GM23338 (cell line): ENCODE results near the gene RPL41. TPM values are rescaled to one million over a fixed set of nuclear protein-coding genes. Genes with fewer than 3 reads are reported as not detected.

ENCODE experiments used
- CREB1 ChIP-seq: fragments of 250-450 bp; sonication (Bioruptor Pico); IDR thresholded peaks from 2 replicates; pipeline ENCODE4 v1.5.0; 2020; ENCODE audit warnings: low read depth, mild to moderate bottlenecking, moderate library complexity
- EZH2phosphoT487 ChIP-seq: fragments of 200-600 bp; sonication (generic); IDR thresholded peaks from one replicate; pipeline ENCODE4 v1.8.1; 2018; ENCODE audit warnings: antibody characterized with exemption; ENCODE audit not compliant: unreplicated experiment
- JUNB ChIP-seq: IDR thresholded peaks from one replicate; pipeline ENCODE4 v1.6.1; 2016; ENCODE audit warnings: antibody characterized with exemption; ENCODE audit not compliant: unreplicated experiment
- NANOG ChIP-seq: IDR thresholded peaks from 2 replicates; pipeline ENCODE4 v1.6.1; 2016; ENCODE audit warnings: antibody characterized with exemption, borderline replicate concordance
- ZNF114 ChIP-seq: fragments of 250-450 bp; sonication (Bioruptor Pico); IDR thresholded peaks from 2 replicates; pipeline ENCODE4 v1.5.0; 2020; ENCODE audit warnings: mild to moderate bottlenecking, moderate library complexity
- polyA plus RNA-seq: library from polyadenylated mRNA; unstranded; fragments of >200 nt; fragmentation: Nextera tagmentation; extraction: Ambion mirVana; gene quantifications from 2 replicates; pipeline ENCODE4 v1.2.1, GENCODE V29; 2016
- total RNA-seq: library from RNA; depleted of rRNA; stranded (reverse); fragments of >200 nt; shearing (Covaris generic); gene quantifications from 2 replicates; pipeline ENCODE4 v1.2.3, GENCODE V29; 2014
- TF ChIP-seq, protein P1 (sequence below): fragments of 250-450 bp; sonication (Bioruptor Pico); IDR thresholded peaks from 2 replicates; pipeline ENCODE4 v1.5.0; 2020; ENCODE audit warnings: mild to moderate bottlenecking, moderate library complexity
- TF ChIP-seq, protein P2 (sequence below): IDR thresholded peaks from one replicate; pipeline ENCODE4 v1.6.1; 2018; ENCODE audit warnings: antibody characterized with exemption; ENCODE audit not compliant: unreplicated experiment

The RPL41 gene
- total and polyA plus RNA-seq, 2 experiments from 2014 or later = 2,039 to 3,875 TPM

DNA sequence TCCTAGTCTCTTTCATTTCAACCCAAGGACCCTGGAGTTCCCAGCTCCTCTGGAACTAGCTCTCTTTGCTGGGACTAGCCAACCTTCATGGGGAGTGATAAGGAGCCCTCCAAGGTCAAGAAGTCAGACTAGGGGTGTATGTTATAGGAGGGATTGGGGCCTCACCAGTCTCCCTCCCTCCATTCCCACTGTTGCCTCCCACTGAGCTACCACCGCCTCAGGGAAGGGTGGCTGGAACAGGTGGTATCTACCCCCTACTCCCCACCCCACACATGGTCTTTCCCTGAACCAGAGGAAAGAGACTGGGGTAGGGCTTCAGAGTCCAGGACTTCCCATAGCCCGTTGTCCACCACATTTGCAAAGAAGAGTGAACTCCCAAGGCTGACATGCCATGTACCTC, 34.1 kb upstream of the RPL41 start (continued):
- TF ChIP-seq, protein P1, sequence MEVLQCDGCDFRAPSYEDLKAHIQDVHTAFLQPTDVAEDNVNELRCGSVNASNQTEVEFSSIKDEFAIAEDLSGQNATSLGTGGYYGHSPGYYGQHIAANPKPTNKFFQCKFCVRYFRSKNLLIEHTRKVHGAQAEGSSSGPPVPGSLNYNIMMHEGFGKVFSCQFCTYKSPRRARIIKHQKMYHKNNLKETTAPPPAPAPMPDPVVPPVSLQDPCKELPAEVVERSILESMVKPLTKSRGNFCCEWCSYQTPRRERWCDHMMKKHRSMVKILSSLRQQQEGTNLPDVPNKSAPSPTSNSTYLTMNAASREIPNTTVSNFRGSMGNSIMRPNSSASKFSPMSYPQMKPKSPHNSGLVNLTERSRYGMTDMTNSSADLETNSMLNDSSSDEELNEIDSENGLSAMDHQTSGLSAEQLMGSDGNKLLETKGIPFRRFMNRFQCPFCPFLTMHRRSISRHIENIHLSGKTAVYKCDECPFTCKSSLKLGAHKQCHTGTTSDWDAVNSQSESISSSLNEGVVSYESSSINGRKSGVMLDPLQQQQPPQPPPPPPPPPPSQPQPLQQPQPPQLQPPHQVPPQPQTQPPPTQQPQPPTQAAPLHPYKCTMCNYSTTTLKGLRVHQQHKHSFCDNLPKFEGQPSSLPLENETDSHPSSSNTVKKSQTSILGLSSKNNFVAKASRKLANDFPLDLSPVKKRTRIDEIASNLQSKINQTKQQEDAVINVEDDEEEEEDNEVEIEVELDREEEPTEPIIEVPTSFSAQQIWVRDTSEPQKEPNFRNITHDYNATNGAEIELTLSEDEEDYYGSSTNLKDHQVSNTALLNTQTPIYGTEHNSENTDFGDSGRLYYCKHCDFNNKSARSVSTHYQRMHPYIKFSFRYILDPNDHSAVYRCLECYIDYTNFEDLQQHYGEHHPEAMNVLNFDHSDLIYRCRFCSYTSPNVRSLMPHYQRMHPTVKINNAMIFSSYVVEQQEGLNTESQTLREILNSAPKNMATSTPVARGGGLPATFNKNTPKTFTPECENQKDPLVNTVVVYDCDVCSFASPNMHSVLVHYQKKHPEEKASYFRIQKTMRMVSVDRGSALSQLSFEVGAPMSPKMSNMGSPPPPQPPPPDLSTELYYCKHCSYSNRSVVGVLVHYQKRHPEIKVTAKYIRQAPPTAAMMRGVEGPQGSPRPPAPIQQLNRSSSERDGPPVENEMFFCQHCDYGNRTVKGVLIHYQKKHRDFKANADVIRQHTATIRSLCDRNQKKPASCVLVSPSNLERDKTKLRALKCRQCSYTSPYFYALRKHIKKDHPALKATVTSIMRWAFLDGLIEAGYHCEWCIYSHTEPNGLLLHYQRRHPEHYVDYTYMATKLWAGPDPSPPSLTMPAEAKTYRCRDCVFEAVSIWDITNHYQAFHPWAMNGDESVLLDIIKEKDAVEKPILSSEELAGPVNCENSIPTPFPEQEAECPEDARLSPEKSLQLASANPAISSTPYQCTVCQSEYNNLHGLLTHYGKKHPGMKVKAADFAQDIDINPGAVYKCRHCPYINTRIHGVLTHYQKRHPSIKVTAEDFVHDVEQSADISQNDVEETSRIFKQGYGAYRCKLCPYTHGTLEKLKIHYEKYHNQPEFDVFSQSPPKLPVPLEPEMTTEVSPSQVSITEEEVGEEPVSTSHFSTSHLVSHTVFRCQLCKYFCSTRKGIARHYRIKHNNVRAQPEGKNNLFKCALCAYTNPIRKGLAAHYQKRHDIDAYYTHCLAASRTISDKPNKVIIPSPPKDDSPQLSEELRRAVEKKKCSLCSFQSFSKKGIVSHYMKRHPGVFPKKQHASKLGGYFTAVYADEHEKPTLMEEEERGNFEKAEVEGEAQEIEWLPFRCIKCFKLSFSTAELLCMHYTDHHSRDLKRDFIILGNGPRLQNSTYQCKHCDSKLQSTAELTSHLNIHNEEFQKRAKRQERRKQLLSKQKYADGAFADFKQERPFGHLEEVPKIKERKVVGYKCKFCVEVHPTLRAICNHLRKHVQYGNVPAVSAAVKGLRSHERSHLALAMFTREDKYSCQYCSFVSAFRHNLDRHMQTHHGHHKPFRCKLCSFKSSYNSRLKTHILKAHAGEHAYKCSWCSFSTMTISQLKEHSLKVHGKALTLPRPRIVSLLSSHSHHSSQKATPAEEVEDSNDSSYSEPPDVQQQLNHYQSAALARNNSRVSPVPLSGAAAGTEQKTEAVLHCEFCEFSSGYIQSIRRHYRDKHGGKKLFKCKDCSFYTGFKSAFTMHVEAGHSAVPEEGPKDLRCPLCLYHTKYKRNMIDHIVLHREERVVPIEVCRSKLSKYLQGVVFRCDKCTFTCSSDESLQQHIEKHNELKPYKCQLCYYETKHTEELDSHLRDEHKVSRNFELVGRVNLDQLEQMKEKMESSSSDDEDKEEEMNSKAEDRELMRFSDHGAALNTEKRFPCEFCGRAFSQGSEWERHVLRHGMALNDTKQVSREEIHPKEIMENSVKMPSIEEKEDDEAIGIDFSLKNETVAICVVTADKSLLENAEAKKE (CRISPR knock-in tag) = no peak
- no peak for TF ChIP-seq JUNB
- TF ChIP-seq CREB1 = no peak
- TF ChIP-seq NANOG = no peak
- TF ChIP-seq EZH2phosphoT487 = no peak
- TF ChIP-seq ZNF114 (CRISPR knock-in tag) = no peak
- TF ChIP-seq, protein P2, sequence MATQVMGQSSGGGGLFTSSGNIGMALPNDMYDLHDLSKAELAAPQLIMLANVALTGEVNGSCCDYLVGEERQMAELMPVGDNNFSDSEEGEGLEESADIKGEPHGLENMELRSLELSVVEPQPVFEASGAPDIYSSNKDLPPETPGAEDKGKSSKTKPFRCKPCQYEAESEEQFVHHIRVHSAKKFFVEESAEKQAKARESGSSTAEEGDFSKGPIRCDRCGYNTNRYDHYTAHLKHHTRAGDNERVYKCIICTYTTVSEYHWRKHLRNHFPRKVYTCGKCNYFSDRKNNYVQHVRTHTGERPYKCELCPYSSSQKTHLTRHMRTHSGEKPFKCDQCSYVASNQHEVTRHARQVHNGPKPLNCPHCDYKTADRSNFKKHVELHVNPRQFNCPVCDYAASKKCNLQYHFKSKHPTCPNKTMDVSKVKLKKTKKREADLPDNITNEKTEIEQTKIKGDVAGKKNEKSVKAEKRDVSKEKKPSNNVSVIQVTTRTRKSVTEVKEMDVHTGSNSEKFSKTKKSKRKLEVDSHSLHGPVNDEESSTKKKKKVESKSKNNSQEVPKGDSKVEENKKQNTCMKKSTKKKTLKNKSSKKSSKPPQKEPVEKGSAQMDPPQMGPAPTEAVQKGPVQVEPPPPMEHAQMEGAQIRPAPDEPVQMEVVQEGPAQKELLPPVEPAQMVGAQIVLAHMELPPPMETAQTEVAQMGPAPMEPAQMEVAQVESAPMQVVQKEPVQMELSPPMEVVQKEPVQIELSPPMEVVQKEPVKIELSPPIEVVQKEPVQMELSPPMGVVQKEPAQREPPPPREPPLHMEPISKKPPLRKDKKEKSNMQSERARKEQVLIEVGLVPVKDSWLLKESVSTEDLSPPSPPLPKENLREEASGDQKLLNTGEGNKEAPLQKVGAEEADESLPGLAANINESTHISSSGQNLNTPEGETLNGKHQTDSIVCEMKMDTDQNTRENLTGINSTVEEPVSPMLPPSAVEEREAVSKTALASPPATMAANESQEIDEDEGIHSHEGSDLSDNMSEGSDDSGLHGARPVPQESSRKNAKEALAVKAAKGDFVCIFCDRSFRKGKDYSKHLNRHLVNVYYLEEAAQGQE = no peak
